B cell (primary cell): Measurements from ENCODE around the gene NEMP2. TPM values are rescaled to one million over a fixed set of nuclear protein-coding genes. Genes with fewer than 3 reads are reported as not detected.
A peak's percentile ranks its signal among the peaks of the same experiment; 100 is the strongest.

ENCODE experiments used
- ATAC-seq: fragments of 200-7000 bp; cut with Tn5 transposase; one replicate; pipeline ENCODE4 v1.10.0; 2021; ENCODE audit warnings: low read depth, mild to moderate bottlenecking, moderate number of reproducible peaks, moderate library complexity
- CTCF ChIA-PET: fragments of 350-600 bp; sonication (Branson Sonifier 250); formaldehyde crosslinking; loops from one replicate; lab custom pipeline; 2021; ENCODE audit warnings: antibody characterized with exemption, inconsistent platforms; lab: Charles Lee
- POLR2A ChIA-PET: fragments of 350-600 bp; sonication (Branson Sonifier 250); formaldehyde crosslinking; loops from one replicate; lab custom pipeline; 2021; ENCODE audit warnings: antibody characterized with exemption; lab: Charles Lee
- DNase-seq: peaks from one replicate; pipeline ENCODE4 v3.0.0; 2013
- H2AFZ ChIP-seq: 2 replicates; pipeline ENCODE4 v1.6.1; 2012; ENCODE audit warnings: mild to moderate bottlenecking, low read depth, low read length; ENCODE audit not compliant: insufficient read depth, poor library complexity, severe bottlenecking
- H3K27ac ChIP-seq, 2 donors: 1 replicate in 1 of 2; 2 replicates in 1 of 2; pipeline ENCODE4 v1.5.1; 2012 to 2013; ENCODE audit warnings: low read length in 2 of 2, mild to moderate bottlenecking in 2 of 2, moderate library complexity in 1 of 2
- H3K27me3 ChIP-seq, 4 experiments: fragments of 200-600 bp in 1 of 4; sonication (generic) in 1 of 4; replicated peaks in 1 of 4; 1 replicate in 2 of 4; 2 replicates in 2 of 4; pipeline versions ENCODE4 v1.6.1 to v1.7.0; 2013 to 2016; ENCODE audit warnings: low read length in 3 of 4, mild to moderate bottlenecking in 2 of 4, mixed read lengths in 1 of 4, moderate library complexity in 1 of 4; ENCODE audit not compliant: insufficient read depth in 4 of 4, control insufficient read depth in 3 of 4; ENCODE audit errors: control extremely low read depth in 1 of 4
- H3K36me3 ChIP-seq, 2 experiments: replicated peaks in 1 of 2; 1 replicate in 1 of 2; 2 replicates in 1 of 2; pipeline versions ENCODE4 v1.6.1 to v1.7.1; 2013; ENCODE audit warnings: low read length in 1 of 2; ENCODE audit not compliant: insufficient read depth in 2 of 2, control insufficient read depth in 1 of 2; ENCODE audit errors: control extremely low read depth in 1 of 2, extremely low read depth in 1 of 2
- H3K4me1 ChIP-seq, 2 donors: fragments of 200-600 bp in 1 of 2; sonication (generic) in 1 of 2; 1 replicate in 1 of 2; 2 replicates in 1 of 2; pipeline versions ENCODE4 v1.5.1 to v1.6.1; 2013 to 2017; ENCODE audit warnings: low read length in 2 of 2; ENCODE audit not compliant: control insufficient read depth in 2 of 2, insufficient read depth in 2 of 2
- H3K4me2 ChIP-seq: replicated peaks from 2 replicates; pipeline ENCODE3; 2012; ENCODE audit warnings: mild to moderate bottlenecking, low read depth, low read length; ENCODE audit not compliant: poor library complexity, severe bottlenecking
- H3K4me3 ChIP-seq, 5 experiments: fragments of 200-600 bp in 1 of 5; sonication (generic) in 1 of 5; 1 replicate in 3 of 5; 2 replicates in 2 of 5; pipeline versions ENCODE4 v1.5.1 to v1.7.0; 2011 to 2016; ENCODE audit warnings: low read length in 4 of 5, mild to moderate bottlenecking in 4 of 5, low read depth in 2 of 5, control low read depth in 1 of 5, moderate library complexity in 1 of 5; ENCODE audit not compliant: insufficient read depth in 1 of 5; ENCODE audit errors: control extremely low read depth in 1 of 5, extremely low read depth in 1 of 5
- H3K79me2 ChIP-seq: fragments of 200-600 bp; sonication (generic); one replicate; pipeline ENCODE4 v1.6.0; 2016; ENCODE audit warnings: low read length; ENCODE audit not compliant: control insufficient read depth, insufficient read depth
- H3K9ac ChIP-seq: fragments of 200-600 bp; sonication (generic); 2 replicates; pipeline ENCODE4 v1.6.1; 2017; ENCODE audit warnings: mild to moderate bottlenecking, low read length, moderate library complexity
- H3K9me3 ChIP-seq, 3 donors: one replicate each; pipeline versions ENCODE4 v1.6.1 to v1.7.1; 2013; ENCODE audit warnings: low read length in 2 of 3; ENCODE audit not compliant: control insufficient read depth in 2 of 3, insufficient read depth in 1 of 3; ENCODE audit errors: control extremely low read depth in 1 of 3
- H4K20me1 ChIP-seq: 2 replicates; pipeline ENCODE4 v1.6.0; 2012; ENCODE audit warnings: mild to moderate bottlenecking, low read length; ENCODE audit not compliant: insufficient read depth, control insufficient read depth, poor library complexity, severe bottlenecking
- H3K27ac Mint-ChIP-seq: one replicate; pipeline ENCODE4 v1.8.0; 2021; ENCODE audit warnings: mixed read lengths
- H3K27me3 Mint-ChIP-seq: one replicate; pipeline ENCODE4 v1.8.0; 2021; ENCODE audit warnings: mixed read lengths
- H3K4me1 Mint-ChIP-seq: one replicate; pipeline ENCODE4 v1.8.0; 2021; ENCODE audit warnings: mixed read lengths
- H3K4me3 Mint-ChIP-seq: one replicate; pipeline ENCODE4 v1.8.0; 2021; ENCODE audit warnings: mixed read lengths
- H3K9me3 Mint-ChIP-seq: one replicate; pipeline ENCODE4 v1.8.0; 2022; ENCODE audit warnings: mixed read lengths; ENCODE audit not compliant: insufficient read depth
- CTCF ChIP-seq: fragments of 200-600 bp; IDR thresholded peaks from one replicate; pipeline ENCODE4 v1.8.0; 2022; ENCODE audit warnings: antibody characterized with exemption, mild to moderate bottlenecking
- EZH2 ChIP-seq: IDR thresholded peaks from 2 replicates; pipeline ENCODE4 v1.6.1; 2012; ENCODE audit warnings: borderline replicate concordance, low read depth, mild to moderate bottlenecking, moderate library complexity, low read length; ENCODE audit not compliant: insufficient read depth, poor library complexity, severe bottlenecking
- WGBS: methylation state at CpG from one replicate; pipeline ENCODE4 v1.1.5; 2013; ENCODE audit warnings: missing lambda C conversion rate; ENCODE audit not compliant: insufficient coverage; 5-methylcytosine and 5-hydroxymethylcytosine counted together
- intact Hi-C: fragments of 100-400 bp; cut with micrococcal nuclease; formaldehyde crosslinking; loops from one replicate; pipeline ENCODE4 v1.10.0; 2022
- polyA plus RNA-seq: library from polyadenylated mRNA; depleted of rRNA; stranded (reverse); fragments of >200 nt; gene quantifications from 2 replicates; pipeline ENCODE4 v1.2.3, GENCODE V29; 2012
- total RNA-seq, 2 donors: library from RNA; stranded (reverse); fragments of 120-200 nt in 1 of 2; gene quantifications; 1 replicate in 1 of 2; 2 replicates in 1 of 2; pipeline versions ENCODE4 v1.2.3 to v1.2.4, GENCODE V29; 2013 to 2022

The NEMP2 gene
- total and polyA plus RNA-seq, 2 donors (not counting 1 experiment from before 2014, with no cell fraction given) = 1.3 to 17.3 TPM

DNA sequence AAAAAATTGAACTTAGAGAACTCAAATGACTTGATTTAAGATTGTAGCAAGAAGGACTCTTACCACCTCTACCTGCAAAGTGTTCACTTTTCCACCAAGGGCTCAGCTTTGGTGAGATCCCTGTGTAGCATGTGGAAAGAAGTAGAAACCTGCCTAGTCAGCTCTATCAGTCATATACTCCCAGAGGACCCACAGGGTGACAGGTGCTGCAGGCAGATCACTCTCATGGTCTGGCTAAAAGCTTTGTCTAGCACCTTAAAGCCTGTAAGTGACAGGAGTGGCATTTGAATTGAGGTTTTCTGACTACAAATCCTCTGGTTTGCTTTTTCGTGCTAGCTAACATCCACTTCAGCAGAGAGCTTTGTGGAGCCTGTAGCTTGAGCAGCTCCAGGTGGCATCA is 18.7 kb upstream of the NEMP2 start:
- Histone ChIP-seq H3K9me3 (peaks cover 0 to 7% (median 0%) of the 10 kb centered on the region in 3 donors), H3K9ac (no peak overlapping the region), H3K79me2 (no peaks in the 10 kb centered on the region), H3K36me3 (no peaks in the 10 kb centered on the region), H4K20me1 (no peaks in the 10 kb centered on the region), H3K4me1 (peaks cover 0 to 2% of the 10 kb centered on the region in 2 donors), H3K4me3 (no peak overlapping the region), H2AFZ (no peak overlapping the region), H3K4me2 (no peak overlapping the region), H3K27ac (no peak overlapping the region), H3K27me3 (no peaks in the 10 kb centered on the region)
- intact Hi-C loops = no loop called here
- Mint-ChIP-seq H3K9me3 (no peaks in the 10 kb centered on the region), H3K4me1 (peaks cover 2% of the 10 kb centered on the region), H3K27me3 (no peaks in the 10 kb centered on the region), H3K4me3 (no peak overlapping the region), H3K27ac (no peak overlapping the region)
- POLR2A ChIA-PET = no interaction called here
- WGBS = 93% methylated on average over 1 of the region's 1 CpG
- no peak for TF ChIP-seq CTCF
- no peak for TF ChIP-seq EZH2
- ATAC-seq (no peak), DNase-seq (no peak)
- CTCF ChIA-PET = interaction anchor here (1.3 kb wide), 1 partner anchor 9 kb away, joined by 4 read pairs; no protein-coding TSS in a partner anchor

- peaks cover 2% of the 10 kb centered on the region for H3K4me1 Mint-ChIP-seq
- DNase-seq (peak; percentile 13), ATAC-seq (no peak)
- WGBS = 51% methylated on average over 4 of the region's 4 CpGs
- Histone ChIP-seq H4K20me1 (no peaks in the 10 kb centered on the region), H3K27ac (no peak overlapping the region), H3K9me3 (peaks cover 0 to 7% (median 0%) of the 10 kb centered on the region in 3 donors), H3K36me3 (no peaks in the 10 kb centered on the region), H3K4me2 (no peak overlapping the region), H2AFZ (no peak overlapping the region), H3K79me2 (no peaks in the 10 kb centered on the region), H3K4me1 (peaks cover 0 to 2% of the 10 kb centered on the region in 2 donors), H3K4me3 (no peak overlapping the region), H3K27me3 (no peaks in the 10 kb centered on the region), H3K9ac (no peak overlapping the region)
- H3K27me3 Mint-ChIP-seq = no peaks in the 10 kb centered on the region
- ChIA-PET CTCF (interaction anchor here (0.7 kb wide), 2 partner anchors 31 to 82 kb away, joined by 3 to 4 read pairs; no protein-coding TSS in a partner anchor), POLR2A (no interaction called here)
- no peak overlapping the region for H3K4me3 Mint-ChIP-seq
- no peaks in the 10 kb centered on the region for H3K9me3 Mint-ChIP-seq
- TF ChIP-seq CTCF (no peak), EZH2 (no peak)
- intact Hi-C loops = no loop called here
- no peak overlapping the region for H3K27ac Mint-ChIP-seq
Observed at GRCh38 chr2:190551928-190552327, 17.4 kb upstream of the NEMP2 start.
